Astrocyte (in vitro differentiated cells and primary cell): Measurements from ENCODE around the gene ERRFI1.

Experiments
- EZH2 ChIP-seq: IDR thresholded peaks from 2 replicates; pipeline ENCODE4 v1.6.1; 2012; ENCODE audit warnings: mild to moderate bottlenecking, low read length, inconsistent platforms; ENCODE audit not compliant: insufficient read depth
- TF ChIP-seq, protein P1 (sequence below): IDR thresholded peaks from 2 replicates; pipeline ENCODE4 v1.5.1; 2011; ENCODE audit warnings: low read depth, mild to moderate bottlenecking, inconsistent platforms, low read length, moderate library complexity; ENCODE audit not compliant: insufficient read depth

DNA sequence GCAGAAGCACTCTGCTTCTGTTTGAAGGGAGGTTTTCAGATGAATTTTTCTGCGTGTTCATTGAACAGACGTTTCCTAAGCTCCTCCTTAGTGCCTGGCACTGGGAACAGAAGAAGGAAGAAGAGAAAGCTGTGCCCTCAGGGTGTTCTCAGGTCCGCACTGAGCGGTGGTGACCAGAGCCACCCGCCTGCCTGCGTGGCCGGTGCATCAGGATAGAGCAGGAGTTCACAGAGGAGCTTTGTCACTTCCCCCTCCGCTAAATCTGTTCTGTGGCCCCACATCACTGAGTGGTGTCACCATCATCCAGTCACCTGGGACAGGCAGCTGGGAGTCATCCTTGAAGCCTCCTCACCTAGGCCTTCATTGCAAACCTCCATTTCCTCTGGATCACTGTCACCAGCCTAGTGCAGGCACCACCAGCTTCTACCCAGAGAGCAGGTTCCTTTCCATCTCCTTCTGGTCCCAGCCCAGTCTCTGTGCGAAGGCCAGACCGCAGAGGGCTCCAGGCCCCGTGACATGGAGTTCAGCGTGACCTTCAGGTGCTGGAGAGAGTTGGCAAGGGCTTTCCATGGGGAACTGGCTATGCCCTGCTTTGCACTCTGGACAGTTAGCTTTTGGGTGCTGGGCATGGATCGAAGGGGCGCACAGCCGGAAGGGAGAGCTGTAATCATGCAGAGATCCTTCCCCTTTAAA is 42.9 kb downstream of the ERRFI1 start:
- TF ChIP-seq EZH2: no peak
- TF ChIP-seq, protein P1, sequence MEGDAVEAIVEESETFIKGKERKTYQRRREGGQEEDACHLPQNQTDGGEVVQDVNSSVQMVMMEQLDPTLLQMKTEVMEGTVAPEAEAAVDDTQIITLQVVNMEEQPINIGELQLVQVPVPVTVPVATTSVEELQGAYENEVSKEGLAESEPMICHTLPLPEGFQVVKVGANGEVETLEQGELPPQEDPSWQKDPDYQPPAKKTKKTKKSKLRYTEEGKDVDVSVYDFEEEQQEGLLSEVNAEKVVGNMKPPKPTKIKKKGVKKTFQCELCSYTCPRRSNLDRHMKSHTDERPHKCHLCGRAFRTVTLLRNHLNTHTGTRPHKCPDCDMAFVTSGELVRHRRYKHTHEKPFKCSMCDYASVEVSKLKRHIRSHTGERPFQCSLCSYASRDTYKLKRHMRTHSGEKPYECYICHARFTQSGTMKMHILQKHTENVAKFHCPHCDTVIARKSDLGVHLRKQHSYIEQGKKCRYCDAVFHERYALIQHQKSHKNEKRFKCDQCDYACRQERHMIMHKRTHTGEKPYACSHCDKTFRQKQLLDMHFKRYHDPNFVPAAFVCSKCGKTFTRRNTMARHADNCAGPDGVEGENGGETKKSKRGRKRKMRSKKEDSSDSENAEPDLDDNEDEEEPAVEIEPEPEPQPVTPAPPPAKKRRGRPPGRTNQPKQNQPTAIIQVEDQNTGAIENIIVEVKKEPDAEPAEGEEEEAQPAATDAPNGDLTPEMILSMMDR: no peak
